ENCODE measurements around the gene MAGI3.
"Not testable (repeated sequence)": the region's sequence is repeated elsewhere in the genome, so short reads cannot be mapped to it uniquely, and the experiment has no call there.

MAGI3 gene

DNA sequence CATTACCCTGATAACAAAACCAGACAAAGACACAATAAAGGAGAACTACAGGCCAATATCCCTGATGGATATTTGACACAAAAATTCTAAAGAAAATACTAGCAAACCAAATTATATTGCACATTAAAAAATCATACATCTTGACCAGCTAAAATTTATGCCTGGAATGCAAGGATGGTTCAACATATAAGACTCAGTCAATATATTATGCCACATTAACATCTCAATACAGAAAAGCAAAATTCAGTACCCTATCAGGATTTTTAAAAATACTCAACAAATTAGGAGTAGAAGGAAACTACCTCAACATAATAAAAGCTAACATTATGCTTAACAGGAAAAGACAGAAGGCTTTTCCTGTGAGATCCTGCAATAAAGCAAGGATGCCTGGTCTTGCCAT lies 177.1 kb downstream of the MAGI3 start:
- Histone ChIP-seq H3K9me3 (no peaks in the 10 kb centered on the region), H3K4me3 (ENCODE audit: low read depth, low read length) (no peak overlapping the region), H3K4me1 (no peaks in the 10 kb centered on the region), H3K36me3 (peaks cover 10% of the 10 kb centered on the region), H3K27me3 (no peaks in the 10 kb centered on the region)
- no peak for DNase-seq
- TF ChIP-seq, protein P1, sequence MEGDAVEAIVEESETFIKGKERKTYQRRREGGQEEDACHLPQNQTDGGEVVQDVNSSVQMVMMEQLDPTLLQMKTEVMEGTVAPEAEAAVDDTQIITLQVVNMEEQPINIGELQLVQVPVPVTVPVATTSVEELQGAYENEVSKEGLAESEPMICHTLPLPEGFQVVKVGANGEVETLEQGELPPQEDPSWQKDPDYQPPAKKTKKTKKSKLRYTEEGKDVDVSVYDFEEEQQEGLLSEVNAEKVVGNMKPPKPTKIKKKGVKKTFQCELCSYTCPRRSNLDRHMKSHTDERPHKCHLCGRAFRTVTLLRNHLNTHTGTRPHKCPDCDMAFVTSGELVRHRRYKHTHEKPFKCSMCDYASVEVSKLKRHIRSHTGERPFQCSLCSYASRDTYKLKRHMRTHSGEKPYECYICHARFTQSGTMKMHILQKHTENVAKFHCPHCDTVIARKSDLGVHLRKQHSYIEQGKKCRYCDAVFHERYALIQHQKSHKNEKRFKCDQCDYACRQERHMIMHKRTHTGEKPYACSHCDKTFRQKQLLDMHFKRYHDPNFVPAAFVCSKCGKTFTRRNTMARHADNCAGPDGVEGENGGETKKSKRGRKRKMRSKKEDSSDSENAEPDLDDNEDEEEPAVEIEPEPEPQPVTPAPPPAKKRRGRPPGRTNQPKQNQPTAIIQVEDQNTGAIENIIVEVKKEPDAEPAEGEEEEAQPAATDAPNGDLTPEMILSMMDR (IDR thresholded peaks at IDR 0.05; ENCODE audit: low read depth, low read length), result no peak

DNA sequence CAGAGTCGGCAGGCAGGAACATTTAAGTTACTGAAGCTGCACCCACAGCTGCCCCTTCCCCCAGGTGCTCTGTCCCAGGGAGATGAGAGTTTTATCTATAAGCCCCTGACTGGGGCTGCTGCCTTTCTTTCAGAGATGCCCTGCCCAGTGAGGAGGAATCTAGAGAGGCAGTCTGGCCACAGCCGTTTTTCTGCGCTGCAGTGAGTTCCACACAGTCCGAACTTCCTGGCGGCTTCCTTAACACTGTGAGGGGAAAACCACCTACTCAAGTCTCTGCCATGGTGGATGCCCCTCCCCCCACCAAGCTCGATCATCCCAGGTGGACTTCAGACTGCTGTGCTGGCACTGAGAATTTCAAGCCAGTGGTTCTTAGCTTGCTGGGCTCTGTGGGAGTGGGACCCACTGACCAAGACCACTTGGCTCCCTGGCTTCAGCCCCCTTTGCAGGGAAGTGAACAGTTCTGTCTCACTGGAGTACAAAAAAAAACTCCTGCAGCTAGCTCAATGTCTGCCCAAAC lies 185.5 kb downstream of the MAGI3 start:
- not testable (repeated sequence) for H3K9me3 ChIP-seq; H3K4me3 ChIP-seq (ENCODE audit: low read depth, low read length); H3K36me3 ChIP-seq; H3K4me1 ChIP-seq; H3K27me3 ChIP-seq; DNase-seq

DNA sequence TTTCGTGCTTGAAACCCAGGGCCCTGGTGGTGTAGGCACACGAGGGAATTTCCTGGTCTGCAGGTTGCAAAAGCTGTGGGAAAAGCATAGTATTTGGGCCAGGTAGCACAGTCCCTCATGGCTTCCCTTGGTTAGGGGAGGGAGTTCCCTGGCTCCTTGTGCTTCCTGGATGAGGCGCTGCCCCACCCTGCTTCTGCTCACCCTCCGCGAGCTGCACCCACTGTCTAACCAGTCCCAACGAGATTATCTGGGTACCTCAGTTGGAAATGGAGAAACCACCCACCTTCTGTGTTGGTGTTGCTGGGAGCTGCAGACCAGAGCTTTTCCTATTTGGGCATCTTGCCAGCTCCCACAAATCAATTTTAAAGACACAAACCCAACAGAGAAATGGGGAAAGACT lies 186.0 kb downstream of the MAGI3 start:
- no peak overlapping the region for H3K4me3 ChIP-seq (ENCODE audit: low read depth, low read length)
- TF ChIP-seq, protein P1 (IDR thresholded peaks at IDR 0.05; ENCODE audit: low read depth, low read length), result no peak
- H3K36me3 ChIP-seq, result peaks cover 3% of the 10 kb centered on the region; the same call in 1 of the 2 replicates
- H3K9me3 ChIP-seq, result no peaks in the 10 kb centered on the region
- peaks cover 4% of the 10 kb centered on the region; the same call in 1 of the 2 replicates for H3K4me1 ChIP-seq
- H3K27me3 ChIP-seq, result no peaks in the 10 kb centered on the region
- no peak for DNase-seq

DNA sequence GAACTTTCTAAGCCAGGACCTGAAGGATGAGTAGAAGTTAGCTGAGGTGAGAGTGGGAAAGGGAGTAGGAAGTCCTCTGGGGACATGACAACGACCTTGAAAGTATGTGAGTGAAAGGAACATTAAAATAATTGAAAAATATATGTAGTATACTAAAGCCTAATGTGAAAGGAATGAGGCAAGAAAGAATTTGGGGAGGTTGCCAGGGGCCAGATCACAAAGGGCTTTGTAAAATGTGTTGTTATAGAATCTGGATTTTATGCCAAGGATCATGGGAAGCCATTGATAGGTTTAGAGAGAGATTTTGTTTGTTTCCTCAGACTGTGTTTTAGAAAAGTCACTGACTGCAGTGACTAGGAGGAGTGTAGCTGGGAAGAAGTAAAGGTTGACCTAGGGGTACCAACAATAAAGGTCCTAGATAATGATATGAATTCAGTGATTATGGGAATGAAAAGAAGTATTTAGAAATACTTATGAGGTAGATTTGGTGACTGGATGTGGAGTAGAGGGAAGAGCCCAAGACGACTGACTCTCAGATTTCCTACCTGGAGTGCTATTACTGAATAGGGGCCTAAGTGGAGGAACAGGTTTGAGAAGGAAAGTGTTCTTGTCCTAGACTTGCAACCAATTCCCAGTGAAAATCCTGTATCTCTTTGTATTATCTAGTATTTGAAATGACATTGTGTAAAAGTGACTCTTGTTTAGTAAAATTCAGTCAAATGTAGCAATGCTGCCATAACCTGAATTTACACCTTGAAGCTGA lies 189.1 kb downstream of the MAGI3 start:
- Histone ChIP-seq H3K36me3 (peaks cover 6% of the 10 kb centered on the region; the same call in 1 of the 2 replicates), H3K27me3 (no peaks in the 10 kb centered on the region), H3K4me3 (ENCODE audit: low read depth, low read length) (no peak overlapping the region), H3K9me3 (no peaks in the 10 kb centered on the region), H3K4me1 (peaks cover 4% of the 10 kb centered on the region)
- TF ChIP-seq, protein P1 (IDR thresholded peaks at IDR 0.05; ENCODE audit: low read depth, low read length), result no peak
- no peak for DNase-seq

DNA sequence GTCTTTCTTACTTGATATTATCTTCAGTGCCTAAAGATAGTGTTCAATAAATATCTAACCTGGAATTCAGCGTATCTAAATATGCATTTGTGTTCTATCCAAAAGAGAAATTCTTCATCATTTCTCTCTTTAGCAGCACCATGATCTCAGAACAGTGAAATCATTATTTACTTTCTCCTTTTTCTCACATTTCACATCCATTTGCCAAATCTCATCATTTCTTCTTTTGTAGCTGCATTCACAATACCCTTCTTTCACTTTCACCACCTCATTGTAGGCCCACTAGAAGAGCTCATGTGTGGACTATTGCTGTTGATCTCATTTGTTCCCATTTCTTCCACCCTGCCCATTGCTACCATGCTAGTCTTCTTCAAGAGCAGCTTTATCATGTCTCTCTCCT lies 191.0 kb downstream of the MAGI3 start:
- no peaks in the 10 kb centered on the region for H3K27me3 ChIP-seq
- H3K9me3 ChIP-seq, result no peaks in the 10 kb centered on the region
- TF ChIP-seq, protein P1 (IDR thresholded peaks at IDR 0.05; ENCODE audit: low read depth, low read length), result no peak
- no peak overlapping the region for H3K4me3 ChIP-seq (ENCODE audit: low read depth, low read length)
- peaks cover under 1% of the 10 kb centered on the region for H3K4me1 ChIP-seq
- DNase-seq, result no peak
- peaks cover 6% of the 10 kb centered on the region; the same call in 1 of the 2 replicates for H3K36me3 ChIP-seq

DNA sequence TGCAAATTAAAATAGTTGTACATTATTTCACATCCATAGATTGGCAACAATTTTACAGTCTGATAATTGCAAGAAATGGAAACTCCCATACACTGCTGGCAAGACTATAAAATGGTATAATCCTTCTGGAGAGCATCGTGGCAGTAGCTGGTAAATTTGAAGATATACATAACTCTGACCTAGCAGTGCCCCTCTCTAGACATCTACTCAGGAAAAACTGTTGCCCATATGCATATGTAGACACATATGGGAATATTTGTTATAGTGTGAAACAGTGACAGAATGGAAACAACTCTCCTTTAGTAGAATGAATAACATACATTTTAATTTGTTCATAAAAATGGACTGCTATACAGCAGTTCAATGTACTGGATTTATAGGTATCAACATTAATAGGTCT lies 191.8 kb downstream of the MAGI3 start:
- DNase-seq, result no peak
- TF ChIP-seq, protein P1 (IDR thresholded peaks at IDR 0.05; ENCODE audit: low read depth, low read length), result no peak
- Histone ChIP-seq H3K36me3 (peaks cover 11% of the 10 kb centered on the region; the same call in 1 of the 2 replicates), H3K9me3 (no peaks in the 10 kb centered on the region), H3K4me3 (ENCODE audit: low read depth, low read length) (no peak overlapping the region), H3K4me1 (no peaks in the 10 kb centered on the region; the same call in none of the 2 replicates), H3K27me3 (no peaks in the 10 kb centered on the region)
